Fibroblast of lung (primary cell): ENCODE results near the gene THOC7. TPM values are rescaled to one million over a fixed set of nuclear protein-coding genes. Genes with fewer than 3 reads are reported as not detected.
A peak's percentile ranks its signal among the peaks of the same experiment; 100 is the strongest.

Experiments
- DNase-seq, 2 donors: peaks; one replicate each; pipeline versions ENCODE4 v3.0.0 to v3.0.0-alpha.2; 2010; ENCODE audit warnings: low read depth in 2 of 2
- H2AFZ ChIP-seq: 2 replicates; pipeline ENCODE4 v1.5.1; 2012; ENCODE audit warnings: low read length, control low read depth, inconsistent platforms
- H3K27ac ChIP-seq: 2 replicates; pipeline ENCODE4 v1.5.1; 2011; ENCODE audit warnings: low read length, control low read depth; ENCODE audit not compliant: insufficient read depth
- H3K27me3 ChIP-seq: 2 replicates; pipeline ENCODE4 v1.5.1; 2011; ENCODE audit warnings: mild to moderate bottlenecking, low read length; ENCODE audit not compliant: control insufficient read depth, insufficient read depth
- H3K36me3 ChIP-seq: 2 replicates; pipeline ENCODE4 v1.5.1; 2011; ENCODE audit warnings: low read length; ENCODE audit not compliant: control insufficient read depth, insufficient read depth
- H3K4me1 ChIP-seq: 2 replicates; pipeline ENCODE4 v1.5.1; 2011; ENCODE audit warnings: low read length; ENCODE audit not compliant: control insufficient read depth, insufficient read depth; ENCODE audit errors: extremely low read depth
- H3K4me2 ChIP-seq: 2 replicates; pipeline ENCODE4 v1.5.1; 2011; ENCODE audit warnings: low read length, control low read depth; ENCODE audit not compliant: insufficient read depth; ENCODE audit errors: extremely low read depth
- H3K4me3 ChIP-seq, 4 experiments: fragments of 200-600 bp in 1 of 4; sonication (generic) in 1 of 4; replicated peaks in 1 of 4; 2 replicates each; pipeline ENCODE4 v1.5.1; 2011 to 2016; ENCODE audit warnings: low read length in 4 of 4, low read depth in 3 of 4, mild to moderate bottlenecking in 3 of 4, control low read depth in 2 of 4, inconsistent platforms in 1 of 4, mixed read lengths in 1 of 4; ENCODE audit not compliant: insufficient read depth in 1 of 4; ENCODE audit errors: control extremely low read depth in 1 of 4
- H3K79me2 ChIP-seq: 2 replicates; pipeline ENCODE4 v1.5.1; 2012; ENCODE audit warnings: mild to moderate bottlenecking, low read length, inconsistent platforms; ENCODE audit not compliant: control insufficient read depth, insufficient read depth
- H3K9ac ChIP-seq: 2 replicates; pipeline ENCODE4 v1.5.1; 2011; ENCODE audit warnings: mild to moderate bottlenecking, low read length, control low read depth; ENCODE audit not compliant: insufficient read depth
- H3K9me3 ChIP-seq: 2 replicates; pipeline ENCODE4 v1.5.1; 2012; ENCODE audit warnings: low read depth, low read length; ENCODE audit not compliant: control insufficient read depth, insufficient read depth
- H4K20me1 ChIP-seq: 2 replicates; pipeline ENCODE4 v1.5.1; 2011; ENCODE audit warnings: low read length; ENCODE audit not compliant: control insufficient read depth, insufficient read depth; ENCODE audit errors: extremely low read depth
- EZH2 ChIP-seq: IDR thresholded peaks from 2 replicates; pipeline ENCODE4 v1.5.1; 2012; ENCODE audit warnings: low read length, control low read depth, mild to moderate bottlenecking; ENCODE audit errors: missing control alignments
- polyA plus RNA-seq, 2 donors: library from polyadenylated mRNA; depleted of rRNA in 1 of 2; stranded (reverse) in 1 of 2; unstranded in 1 of 2; fragments of >200 nt; gene quantifications; 2 replicates each; pipeline ENCODE4 v1.2.1, GENCODE V29; 2011 to 2012; ENCODE audit warnings: missing spikeins in 1 of 2
- total RNA-seq: library from RNA; depleted of rRNA; stranded (reverse); fragments of >200 nt; gene quantifications from 2 replicates; pipeline ENCODE4 v1.2.1, GENCODE V29; 2014
- TF ChIP-seq, protein P1 (sequence below), 2 donors: IDR thresholded peaks in 1 of 2; conservative IDR thresholded peaks in 1 of 2; 1 replicate in 1 of 2; 2 replicates in 1 of 2; pipeline ENCODE4 v1.5.1; 2011 to 2012; ENCODE audit warnings: low read length in 2 of 2, control low read depth in 1 of 2, inconsistent platforms in 1 of 2, low read depth in 1 of 2, mild to moderate bottlenecking in 1 of 2

The THOC7 gene
- total and polyA plus RNA-seq, 2 donors (not counting 1 experiment from before 2014, with no cell fraction given) = 35.3 to 103 TPM

DNA sequence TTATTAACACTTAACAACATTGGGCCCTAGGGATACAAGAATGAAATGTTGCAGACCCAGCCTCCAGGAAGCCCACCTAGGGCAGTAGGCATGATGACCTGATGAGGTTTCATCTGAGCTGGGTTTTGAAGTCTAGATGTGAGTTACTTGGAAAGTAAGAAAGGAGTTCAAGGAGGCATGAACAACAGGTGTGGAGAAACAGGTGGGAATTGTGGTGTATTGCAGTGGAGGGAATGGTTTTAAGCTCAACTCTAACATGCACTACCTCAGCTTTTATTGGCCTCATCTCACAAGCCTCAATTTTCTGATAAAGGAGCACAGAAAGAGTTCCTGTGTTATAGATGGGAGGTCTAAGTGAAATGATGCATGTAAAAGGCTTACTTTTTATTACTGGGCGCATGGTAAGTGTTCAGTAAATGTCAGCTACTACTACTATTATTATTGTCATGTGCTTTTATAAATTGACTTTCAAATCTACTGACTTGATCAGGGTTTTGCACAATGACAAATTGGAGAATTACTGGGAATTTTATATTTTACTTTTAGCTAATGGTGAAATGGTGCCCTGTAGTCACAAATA lies 29.3 kb upstream of the THOC7 start:
- DNase-seq = no peak
- no peaks in the 10 kb centered on the region for H3K36me3 ChIP-seq
- peaks cover 2% of the 10 kb centered on the region for H4K20me1 ChIP-seq
- TF ChIP-seq, protein P1, sequence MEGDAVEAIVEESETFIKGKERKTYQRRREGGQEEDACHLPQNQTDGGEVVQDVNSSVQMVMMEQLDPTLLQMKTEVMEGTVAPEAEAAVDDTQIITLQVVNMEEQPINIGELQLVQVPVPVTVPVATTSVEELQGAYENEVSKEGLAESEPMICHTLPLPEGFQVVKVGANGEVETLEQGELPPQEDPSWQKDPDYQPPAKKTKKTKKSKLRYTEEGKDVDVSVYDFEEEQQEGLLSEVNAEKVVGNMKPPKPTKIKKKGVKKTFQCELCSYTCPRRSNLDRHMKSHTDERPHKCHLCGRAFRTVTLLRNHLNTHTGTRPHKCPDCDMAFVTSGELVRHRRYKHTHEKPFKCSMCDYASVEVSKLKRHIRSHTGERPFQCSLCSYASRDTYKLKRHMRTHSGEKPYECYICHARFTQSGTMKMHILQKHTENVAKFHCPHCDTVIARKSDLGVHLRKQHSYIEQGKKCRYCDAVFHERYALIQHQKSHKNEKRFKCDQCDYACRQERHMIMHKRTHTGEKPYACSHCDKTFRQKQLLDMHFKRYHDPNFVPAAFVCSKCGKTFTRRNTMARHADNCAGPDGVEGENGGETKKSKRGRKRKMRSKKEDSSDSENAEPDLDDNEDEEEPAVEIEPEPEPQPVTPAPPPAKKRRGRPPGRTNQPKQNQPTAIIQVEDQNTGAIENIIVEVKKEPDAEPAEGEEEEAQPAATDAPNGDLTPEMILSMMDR (conservative IDR thresholded peaks at IDR 0.05 in 1 of 2, IDR thresholded peaks at IDR 0.05 in 1 of 2; ENCODE audit: low read depth in 1 of 2, low read length in 2 of 2) = no peak
- TF ChIP-seq EZH2 = no peak
- H2AFZ ChIP-seq = no peak overlapping the region
- H3K27me3 ChIP-seq = no peaks in the 10 kb centered on the region
- no peaks in the 10 kb centered on the region for H3K9me3 ChIP-seq
- peaks cover 2% of the 10 kb centered on the region for H3K4me1 ChIP-seq
- H3K4me3 ChIP-seq = no peak overlapping the region
- H3K9ac ChIP-seq = no peak overlapping the region
- H3K4me2 ChIP-seq = no peak overlapping the region
- no peak overlapping the region for H3K27ac ChIP-seq
- no peaks in the 10 kb centered on the region for H3K79me2 ChIP-seq

DNA sequence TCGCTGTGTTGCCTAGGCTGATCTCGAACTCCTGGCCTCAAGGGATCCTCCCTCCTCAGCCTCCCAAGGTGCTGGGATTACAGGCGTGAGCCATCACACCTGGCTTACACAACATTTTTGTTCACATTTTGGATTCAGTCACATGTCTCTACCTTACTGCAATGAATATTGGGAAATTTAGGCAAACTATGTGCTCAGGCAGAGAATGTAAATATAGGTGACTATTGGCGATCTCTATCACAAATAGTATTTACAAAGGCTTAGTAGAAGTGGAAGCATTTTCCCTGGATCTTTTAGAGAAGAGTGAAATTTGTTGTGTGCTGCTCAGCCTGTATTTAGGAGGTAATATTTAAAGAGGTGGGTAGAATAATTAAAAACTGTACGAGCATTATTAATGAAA lies 27.9 kb upstream of the THOC7 start:
- Histone ChIP-seq H3K36me3 (no peaks in the 10 kb centered on the region), H3K27ac (no peak overlapping the region), H3K79me2 (peaks cover 3% of the 10 kb centered on the region), H3K27me3 (no peaks in the 10 kb centered on the region), H3K9me3 (no peaks in the 10 kb centered on the region), H3K4me2 (no peak overlapping the region), H3K4me1 (no peaks in the 10 kb centered on the region), H4K20me1 (peaks cover 2% of the 10 kb centered on the region), H3K9ac (no peak overlapping the region), H2AFZ (no peak overlapping the region), H3K4me3 (no peak overlapping the region)
- no peak for DNase-seq
- no peak for TF ChIP-seq EZH2
- TF ChIP-seq, protein P1 (conservative IDR thresholded peaks at IDR 0.05 in 1 of 2, IDR thresholded peaks at IDR 0.05 in 1 of 2; ENCODE audit: low read depth in 1 of 2, low read length in 2 of 2) = no peak

DNA sequence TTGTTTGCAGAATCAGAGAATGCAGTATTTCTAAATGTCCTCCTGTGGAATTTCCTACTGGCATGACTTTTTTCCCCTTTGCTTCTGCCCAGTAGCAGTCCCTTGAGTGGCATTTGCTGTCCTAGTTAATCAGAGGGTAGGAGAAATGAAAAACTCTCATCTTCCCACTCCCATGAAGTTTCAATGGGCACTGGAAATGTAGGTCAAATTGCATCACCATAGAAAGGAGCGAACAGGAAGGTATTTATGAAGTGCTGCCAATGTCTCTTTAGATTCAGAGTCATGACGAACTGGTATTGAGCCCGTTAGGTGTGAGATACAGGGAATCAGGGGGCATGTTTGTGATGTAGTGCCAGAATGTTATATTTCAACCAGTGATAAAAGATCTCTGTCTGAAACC lies 23.3 kb upstream of the THOC7 start:
- no peaks in the 10 kb centered on the region for H3K4me1 ChIP-seq

More for the DNA sequence above, 23.3 kb upstream of the THOC7 start:
- Histone ChIP-seq H3K27me3 (no peaks in the 10 kb centered on the region), H3K79me2 (peaks cover 3% of the 10 kb centered on the region), H2AFZ (no peak overlapping the region), H3K4me3 (no peak overlapping the region), H3K4me2 (no peak overlapping the region), H3K9me3 (no peaks in the 10 kb centered on the region), H3K27ac (no peak overlapping the region), H3K9ac (no peak overlapping the region), H4K20me1 (peaks cover 2% of the 10 kb centered on the region), H3K36me3 (no peaks in the 10 kb centered on the region)
- TF ChIP-seq, protein P1 (conservative IDR thresholded peaks at IDR 0.05 in 1 of 2, IDR thresholded peaks at IDR 0.05 in 1 of 2; ENCODE audit: low read depth in 1 of 2, low read length in 2 of 2) = no peak
- TF ChIP-seq EZH2 = no peak
- peak in 1 of 2 donors; percentile 21 for DNase-seq
